NCI-H524 treated with DMSO at 0.1 percent for 48 hours (cell line): ENCODE results near the gene TMEM41B.
"Not testable (repeated sequence)": the region's sequence is repeated elsewhere in the genome, so short reads cannot be mapped to it uniquely, and the experiment has no call there.

Experiments used
- DNase-seq: peaks from one replicate; lab custom pipeline; 2025; lab: John Stamatoyannopoulos, UW

Gene TMEM41B

DNA sequence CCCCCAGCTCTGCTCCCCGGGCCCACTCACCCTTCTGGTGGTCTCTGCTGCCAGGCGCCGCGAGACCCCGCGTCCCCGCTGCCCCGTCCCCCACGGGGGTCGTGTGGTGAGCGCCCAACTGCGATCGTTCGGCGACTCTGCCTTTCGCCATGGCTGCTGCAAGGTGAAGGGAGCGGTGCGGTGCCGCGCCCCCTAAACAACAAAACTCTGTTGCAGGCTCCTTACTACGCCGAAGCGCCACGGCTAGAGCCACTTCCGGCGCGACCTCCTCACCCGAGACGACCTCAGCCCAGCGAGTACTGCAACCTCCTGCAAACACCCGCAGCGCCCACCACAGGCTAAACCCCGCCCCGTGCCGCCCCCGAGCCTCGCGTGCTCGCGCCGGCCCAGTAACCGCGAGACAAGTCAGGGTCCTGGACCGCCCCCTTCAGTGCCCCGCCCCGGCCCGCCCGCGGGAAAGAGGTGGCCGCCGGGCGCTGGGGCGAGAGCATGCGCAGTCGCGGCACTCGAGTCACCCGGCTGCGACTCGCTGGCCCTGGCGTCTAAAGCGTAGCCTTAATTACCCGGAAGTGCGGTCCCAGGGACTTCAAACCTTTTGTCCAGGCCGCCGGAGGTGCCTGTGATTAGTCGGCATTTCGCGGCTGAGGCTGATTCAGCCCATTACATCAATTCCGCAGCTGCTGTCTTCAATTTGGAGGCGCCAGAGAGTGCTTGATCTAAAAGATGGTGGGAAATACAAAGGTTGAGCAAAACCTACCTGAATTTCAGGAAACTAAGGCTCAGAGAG, at the start of gene TMEM41B:
TSS of gene TMEM41B (minus strand) at position 303 of the 787 bp plus-strand sequence. CDS start at position 151, 152 bp downstream.
- peak; percentile 81 for DNase-seq

- peak; percentile 8 for DNase-seq
Observed at GRCh38 chr11:9362393-9362863, 48.0 kb upstream of the TMEM41B start.

DNA sequence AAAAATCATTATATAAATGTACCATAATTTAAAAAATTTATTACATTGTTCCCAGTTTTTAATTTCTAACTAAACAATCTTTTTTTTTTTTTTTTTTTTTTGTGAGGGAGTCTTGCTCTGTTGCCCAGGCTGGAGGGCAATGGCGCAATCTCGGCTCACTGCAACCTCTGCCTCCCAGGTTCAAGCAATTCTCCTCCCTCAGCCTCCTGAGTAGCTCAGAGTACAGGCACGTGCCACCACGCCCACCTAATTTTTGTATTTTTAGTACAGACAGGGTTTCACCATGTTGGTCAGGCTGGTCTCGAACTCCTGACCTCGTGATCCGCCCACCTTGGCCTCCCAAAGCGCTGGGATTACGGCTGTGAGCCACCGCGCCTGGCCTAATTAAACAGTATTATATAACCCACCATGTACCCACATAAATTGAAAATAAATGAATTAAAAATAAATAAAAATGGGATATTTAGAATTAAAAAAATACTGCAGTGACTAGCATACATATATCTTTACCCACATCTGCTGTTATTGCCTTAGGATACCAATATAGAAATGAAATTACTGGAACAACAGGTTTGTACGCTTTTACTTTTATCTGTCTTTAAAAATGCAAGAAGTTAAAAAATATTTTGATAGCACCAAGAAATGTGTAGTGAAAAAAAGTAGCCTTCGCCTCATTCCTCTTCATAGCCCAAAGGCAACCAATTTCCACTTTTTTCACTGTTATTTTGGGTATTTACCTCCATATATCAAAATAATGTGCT, 46.6 kb upstream of the TMEM41B start:
- DNase-seq: not testable (repeated sequence)

- DNase-seq: no peak
Observed at GRCh38 chr11:9357041-9357440, 42.6 kb upstream of the TMEM41B start.

DNA sequence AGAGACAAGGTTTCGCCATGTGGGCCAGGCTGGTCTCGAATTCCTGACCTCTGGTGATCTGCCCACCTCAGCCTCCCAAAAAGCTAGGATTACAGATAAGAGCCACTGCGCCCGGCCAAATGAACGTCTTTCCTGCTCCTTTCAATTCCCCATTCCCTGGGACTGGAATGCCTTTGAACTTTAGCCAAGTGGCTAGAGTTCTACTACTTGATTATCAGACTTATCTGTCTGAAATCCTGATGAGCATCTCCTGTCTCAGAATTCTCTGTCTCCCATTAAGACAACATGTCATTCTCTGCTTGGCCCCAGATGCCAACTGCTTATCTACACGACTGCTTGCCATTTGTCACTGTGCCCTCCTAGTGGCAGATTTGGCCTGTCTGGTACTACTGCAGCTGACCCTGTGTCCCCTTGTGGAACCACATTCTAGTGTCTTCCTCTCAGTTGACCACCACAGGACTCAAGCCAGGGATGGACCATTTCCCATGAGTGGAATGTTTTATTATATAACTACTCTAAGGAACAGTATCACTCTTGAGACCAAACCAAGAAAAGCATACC, 37.0 kb upstream of the TMEM41B start:
- DNase-seq: no peak

DNA sequence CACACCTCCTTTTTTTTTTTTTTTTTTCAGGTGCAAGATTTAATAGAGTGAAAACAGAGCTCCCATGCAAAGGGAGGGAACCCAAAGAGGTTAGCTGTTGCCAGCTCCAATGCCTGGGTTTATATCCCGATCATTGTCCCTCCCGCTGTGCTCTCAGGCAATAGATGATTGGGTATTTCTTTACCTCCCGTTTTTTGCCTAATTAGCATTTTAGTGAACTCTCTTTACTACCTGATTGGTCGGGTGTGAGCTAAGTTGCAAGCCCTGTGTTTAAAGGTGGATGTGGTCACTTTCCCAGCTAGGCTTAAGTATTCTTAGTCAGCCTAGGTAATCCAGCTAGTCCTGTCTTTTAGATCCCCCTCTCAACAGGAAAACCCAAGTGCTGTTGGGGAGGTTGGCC, 33.4 kb upstream of the TMEM41B start:
- DNase-seq: not testable (repeated sequence)

GRCh38 chr11:9347100-9347499, 32.7 kb upstream of the TMEM41B start:
- DNase-seq: no peak

- no peak for DNase-seq
Observed at GRCh38 chr11:9344061-9344680, 29.8 kb upstream of the TMEM41B start.

GRCh38 chr11:9341638-9342178, 27.3 kb upstream of the TMEM41B start:
- DNase-seq: no peak

GRCh38 chr11:9332655-9333054, 18.3 kb upstream of the TMEM41B start:
- no peak for DNase-seq

DNA sequence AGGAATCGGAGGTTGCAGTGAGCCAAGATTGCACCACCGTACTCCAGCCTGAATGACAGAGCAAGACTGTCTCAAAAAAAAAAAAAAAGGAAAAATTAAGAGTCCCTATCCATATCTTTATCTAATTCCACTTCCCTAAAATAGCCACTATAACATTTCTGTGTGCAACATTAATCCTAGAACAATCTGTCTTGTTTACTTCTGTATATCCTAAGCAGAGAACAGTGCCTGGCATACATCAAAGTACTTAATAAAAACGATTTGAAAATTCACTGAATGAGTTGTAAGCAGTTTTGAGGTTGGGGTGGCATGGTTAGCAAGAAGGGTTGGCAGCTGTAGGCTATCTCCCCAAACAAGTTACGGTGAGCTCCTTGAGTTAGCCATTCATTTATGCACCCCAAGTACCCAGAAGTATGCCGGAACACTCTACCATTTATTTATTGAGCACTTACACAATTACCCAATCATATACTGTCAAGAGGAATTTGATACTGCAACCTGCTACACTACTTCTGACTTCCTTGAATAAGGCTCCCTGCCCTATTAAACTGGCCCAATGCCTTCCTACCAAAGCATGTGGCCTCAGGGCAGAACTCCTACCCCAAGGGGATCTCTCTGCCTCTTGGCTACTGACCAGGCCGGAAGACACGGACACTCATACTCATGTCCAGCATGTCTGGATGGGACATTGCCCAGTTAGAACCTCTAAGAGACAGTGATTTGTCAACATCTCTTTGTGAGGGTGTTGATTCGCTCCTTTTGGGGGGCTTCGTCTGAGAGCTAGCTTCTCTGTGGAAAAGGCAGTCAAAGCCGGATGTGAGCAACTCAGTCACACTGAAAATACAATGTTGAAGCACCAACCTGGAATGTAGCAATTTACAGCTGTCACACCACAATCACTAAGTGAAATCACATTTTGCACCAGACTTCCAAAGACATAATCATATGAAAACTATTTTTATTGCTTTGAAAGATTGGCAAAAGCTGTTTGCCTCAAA, 16.3 kb upstream of the TMEM41B start:
- DNase-seq: no peak

DNA sequence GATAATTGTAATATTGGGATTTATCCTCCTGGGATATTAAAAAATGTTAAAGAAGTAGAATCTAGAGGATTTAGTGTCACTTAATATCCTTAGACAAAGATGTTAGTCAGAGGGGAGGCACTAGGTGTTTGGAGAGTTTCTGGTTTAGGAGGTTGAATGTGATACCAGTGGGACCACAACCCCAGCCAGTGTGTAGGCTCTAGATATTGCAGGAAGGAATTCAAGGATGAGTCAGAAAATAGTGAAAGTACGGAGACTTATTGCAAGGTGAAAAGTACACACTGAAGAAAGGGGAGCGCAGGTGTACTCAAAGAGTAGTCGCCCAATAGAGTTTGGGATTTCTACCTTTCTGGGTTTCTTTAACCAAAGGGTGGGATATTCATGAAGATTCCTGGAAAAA, 5.7 kb upstream of the TMEM41B start:
- no peak for DNase-seq

- not testable (repeated sequence) for DNase-seq
Observed at GRCh38 chr11:9319377-9320001, 5.1 kb upstream of the TMEM41B start.

GRCh38 chr11:9318442-9319376, 4.3 kb upstream of the TMEM41B start:
- DNase-seq: not testable (repeated sequence)

- DNase-seq: no peak
Observed at GRCh38 chr11:9316334-9316733, 1.9 kb upstream of the TMEM41B start.

DNA sequence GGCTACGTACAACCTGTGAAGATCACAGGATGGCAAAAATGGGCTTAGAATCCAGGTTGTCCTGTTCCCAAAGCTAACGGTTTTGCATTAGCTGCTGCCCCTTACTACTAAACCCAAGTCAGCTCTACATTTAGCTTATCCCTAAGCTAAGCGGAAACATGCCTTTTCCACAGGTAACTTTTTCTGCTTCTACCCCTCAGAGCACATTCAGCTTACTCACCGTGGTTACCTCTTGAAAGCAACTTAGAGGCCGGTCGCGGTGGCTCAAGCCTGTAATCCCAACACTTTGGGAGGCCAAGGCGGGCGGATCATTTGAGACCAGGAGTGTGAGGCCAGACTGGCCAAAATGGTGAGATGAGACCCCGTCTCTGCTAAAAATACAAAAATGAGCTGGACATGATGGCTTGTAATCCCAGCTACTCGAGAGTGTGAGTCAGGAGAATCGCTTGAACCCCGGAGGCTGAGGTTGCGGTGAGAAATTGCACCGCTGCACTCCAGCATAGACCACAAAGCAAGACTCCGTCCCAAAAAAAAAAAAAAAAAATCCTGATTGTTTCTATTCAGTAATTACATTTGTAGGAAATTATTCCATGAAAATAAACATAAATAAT, 790 bp upstream of the TMEM41B start:
- DNase-seq: no peak

GRCh38 chr11:9313648-9314290, 624 bp downstream of the TMEM41B start:
- no peak for DNase-seq

- DNase-seq: no peak
Observed at GRCh38 chr11:9310485-9311090, 3.8 kb downstream of the TMEM41B start.
